HG02588 (cell line): ENCODE data around the gene FAM124A.
A peak's percentile ranks its signal among the peaks of the same experiment; 100 is the strongest.

Experiments
- ATAC-seq: cut with Tn5 transposase; IDR thresholded peaks from one replicate; pipeline ENCODE4 v1.9.1; 2021; ENCODE audit warnings: mild to moderate bottlenecking, moderate library complexity; ENCODE audit not compliant: unreplicated experiment

FAM124A gene

GRCh38 chr13:51330791-51331190 is 108.6 kb downstream of the FAM124A start:
- no peak for ATAC-seq

- ATAC-seq, result peak; percentile 61
Measured at GRCh38 chr13:51331354-51331861, 109.2 kb downstream of the FAM124A start.

- no peak for ATAC-seq
Measured at GRCh38 chr13:51332566-51333361, 110.6 kb downstream of the FAM124A start.

- ATAC-seq, result no peak
Measured at GRCh38 chr13:51333421-51333820, 111.2 kb downstream of the FAM124A start.

- ATAC-seq, result no peak
Measured at GRCh38 chr13:51333826-51334225, 111.6 kb downstream of the FAM124A start.
